Mucosa of gallbladder (tissue), 1 donor: ENCODE data around the gene ZNF532. TPM values are rescaled to one million over a fixed set of nuclear protein-coding genes. Genes with fewer than 3 reads are reported as not detected.

Experiments
- DNase-seq: peaks from one replicate; pipeline ENCODE4 v3.0.0-alpha.2; 2020; ENCODE audit warnings: low spot score
- total RNA-seq: library from RNA; stranded (reverse); gene quantifications from one replicate; pipeline ENCODE4 v1.2.1, GENCODE V29; 2021
- donor health status: DM: no; HTN: no; CAD: no.

Gene ZNF532
- total RNA-seq, 1 donor from 2014 or later, result 58.7 TPM

DNA sequence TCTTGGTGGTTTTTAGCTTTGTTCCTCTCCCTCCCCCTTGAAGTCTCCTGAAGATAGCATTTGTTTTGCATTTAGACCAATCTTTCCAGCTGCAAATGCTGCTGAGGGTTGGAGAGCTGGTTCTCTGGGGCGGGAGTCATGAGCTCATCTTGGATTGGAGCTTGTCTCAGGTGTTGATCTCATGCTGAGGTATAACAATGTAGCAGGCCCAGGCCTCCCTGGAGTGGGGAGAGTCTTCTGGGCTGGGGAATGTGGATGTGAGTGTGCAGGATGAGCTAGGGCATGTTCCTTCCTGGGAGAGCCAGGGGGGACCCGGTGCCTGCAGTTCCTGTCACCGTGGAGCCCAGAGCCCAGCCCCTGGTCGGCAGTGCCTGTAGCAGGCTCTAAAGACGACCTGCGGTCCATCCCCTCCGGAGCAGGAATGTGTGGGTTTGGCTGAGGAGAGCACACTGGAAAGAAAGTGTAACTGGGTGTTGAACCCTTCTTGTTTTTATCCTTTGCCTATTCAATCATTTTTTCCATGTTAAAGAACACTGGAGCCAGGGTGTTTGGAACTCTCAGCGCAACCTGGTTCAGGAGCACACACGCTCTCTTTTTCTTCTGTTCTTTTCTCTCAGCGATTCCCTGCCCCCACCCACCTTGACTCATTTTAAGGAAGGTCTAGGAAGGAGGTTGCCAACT, 2.7 kb downstream of the ZNF532 start:
- no peak for DNase-seq

DNA sequence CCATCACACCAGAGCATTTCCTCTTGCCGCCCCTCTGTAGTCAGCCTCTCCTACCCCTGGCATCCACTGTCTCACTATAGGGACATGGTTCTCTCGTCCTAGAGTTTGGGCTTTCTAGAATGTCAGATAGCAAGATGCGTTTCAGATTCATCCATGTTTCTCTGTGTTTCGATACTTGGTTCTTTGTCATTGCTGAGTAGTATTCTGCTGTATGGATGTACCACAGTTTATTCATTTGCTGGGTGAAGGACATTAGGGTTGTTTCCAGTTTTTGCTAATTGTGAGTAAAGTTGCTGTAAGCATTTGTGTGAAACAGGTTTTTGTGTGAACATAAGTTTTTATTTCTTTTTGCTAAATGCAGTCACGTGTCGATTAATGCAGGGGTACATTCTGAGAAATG, 3.8 kb downstream of the ZNF532 start:
- no peak for DNase-seq

DNA sequence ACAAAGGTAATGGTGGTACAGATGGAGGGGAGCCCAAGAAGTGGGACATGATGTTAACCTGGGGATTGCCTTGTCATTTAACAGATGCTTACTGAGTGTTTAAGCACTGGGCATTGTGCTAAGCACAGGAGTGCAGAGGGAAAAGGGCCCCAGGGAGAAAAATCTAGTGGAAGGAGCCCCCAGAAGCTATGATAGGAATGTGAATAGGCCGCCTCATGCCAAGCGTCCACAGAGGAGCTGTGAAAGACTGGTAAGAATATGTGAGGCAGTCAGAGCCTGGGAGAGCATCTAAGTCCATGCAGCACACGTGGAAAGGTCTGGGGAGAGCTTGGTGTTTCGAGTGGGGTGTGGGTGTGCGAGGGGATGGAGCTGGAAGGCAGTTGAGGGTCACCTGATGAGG, 5.5 kb downstream of the ZNF532 start:
- no peak for DNase-seq

DNA sequence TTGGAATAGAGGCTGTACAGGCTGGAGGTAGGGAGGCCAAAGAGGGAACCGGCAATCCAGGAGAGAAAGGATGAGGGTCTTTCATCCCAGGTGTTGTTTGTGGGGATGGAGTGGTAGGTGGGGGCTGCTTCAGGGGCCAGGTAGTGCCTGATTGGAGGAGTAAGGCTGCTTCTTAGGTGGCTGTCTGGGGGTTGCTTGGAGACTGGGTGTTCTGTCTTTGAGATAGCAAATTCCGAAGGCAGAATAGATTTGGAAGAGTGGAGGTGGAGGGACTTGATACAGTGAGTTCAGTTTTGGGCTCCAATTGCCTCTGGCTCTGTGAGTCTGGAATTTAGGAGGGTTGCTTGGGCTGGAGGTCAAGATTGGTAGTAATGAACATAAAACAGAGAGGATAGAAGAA, 5.9 kb downstream of the ZNF532 start:
- no peak for DNase-seq

DNA sequence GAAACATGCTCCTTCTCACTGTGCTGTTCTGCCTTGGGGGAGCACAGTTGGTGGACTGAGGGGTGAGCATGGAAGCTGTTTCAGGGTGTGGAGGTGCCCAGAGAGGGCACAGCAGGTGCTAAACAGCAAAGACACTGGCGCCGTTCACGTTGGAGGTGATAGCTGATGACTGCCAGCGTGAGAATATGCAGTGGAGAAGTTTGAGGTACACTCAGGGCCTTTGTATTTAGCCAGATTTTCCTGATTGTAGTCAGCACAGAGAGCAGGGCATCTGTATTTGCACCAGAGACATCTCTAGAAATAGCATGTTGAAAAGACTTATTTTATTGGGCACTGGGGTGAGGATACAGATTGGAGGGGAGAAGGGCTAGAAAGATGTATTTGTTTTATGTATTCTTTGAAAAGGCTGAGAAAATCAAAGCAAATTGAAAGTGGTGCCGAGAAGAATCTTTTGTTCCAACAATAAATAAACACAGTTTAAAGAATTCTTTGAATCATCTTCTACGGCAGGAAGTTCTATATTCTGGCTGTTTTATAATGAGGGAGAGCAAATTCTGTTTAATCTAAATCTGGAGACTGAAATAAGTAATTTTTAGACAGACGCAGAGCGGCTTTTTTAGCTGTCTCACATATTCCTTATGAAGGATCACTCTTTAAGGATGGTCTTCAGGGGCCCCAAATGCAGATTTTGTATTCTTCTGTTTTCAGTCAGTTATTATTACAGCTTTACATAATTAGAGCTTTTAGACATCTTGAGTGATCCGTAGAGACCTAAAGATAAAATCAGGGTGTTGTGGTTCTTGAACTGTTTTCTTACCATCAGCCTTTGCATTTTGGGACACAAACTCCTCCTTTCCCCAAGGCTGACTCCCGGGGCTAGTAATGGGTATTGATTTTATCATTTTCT, 7.1 kb downstream of the ZNF532 start:
- DNase-seq, result no peak

DNA sequence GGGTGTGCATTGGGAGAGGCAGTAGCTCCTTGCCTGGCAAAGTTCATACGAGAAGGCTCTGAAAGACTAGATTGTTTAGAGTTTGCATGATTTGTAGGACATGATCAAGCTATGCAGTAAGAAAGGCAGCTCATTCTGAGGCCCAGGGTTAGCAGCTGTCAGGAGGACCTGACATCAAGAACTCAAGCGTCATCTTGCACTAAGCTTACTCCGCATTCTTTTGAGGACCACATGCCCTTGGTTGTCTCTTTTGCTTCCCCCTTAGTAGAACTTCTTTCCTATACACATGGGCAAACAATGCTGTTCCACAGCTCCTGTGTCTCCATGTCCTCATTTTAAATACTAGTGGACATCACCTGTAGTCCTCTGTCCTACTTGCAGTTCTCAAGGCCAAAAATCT, 14.0 kb downstream of the ZNF532 start:
- DNase-seq, result no peak

DNA sequence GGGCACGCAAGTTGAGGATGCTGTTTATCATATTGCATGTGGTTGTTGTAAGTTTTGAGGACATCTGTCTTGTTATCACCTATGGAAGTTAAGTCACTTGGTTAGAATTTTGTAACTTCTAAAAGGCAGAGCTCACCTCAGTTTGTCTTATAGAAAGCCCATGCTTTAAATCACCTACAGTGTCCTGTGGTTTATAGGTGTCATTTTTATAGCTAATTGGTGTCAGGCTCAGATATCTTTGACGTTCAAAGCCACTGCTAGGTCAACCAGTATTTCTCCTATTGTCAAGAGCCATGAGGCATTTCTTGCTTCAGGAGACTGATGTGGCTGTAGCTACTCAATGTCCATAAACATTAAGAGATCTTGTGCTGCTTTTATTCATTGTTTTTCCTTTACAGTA, 16.8 kb downstream of the ZNF532 start:
- no peak for DNase-seq

DNA sequence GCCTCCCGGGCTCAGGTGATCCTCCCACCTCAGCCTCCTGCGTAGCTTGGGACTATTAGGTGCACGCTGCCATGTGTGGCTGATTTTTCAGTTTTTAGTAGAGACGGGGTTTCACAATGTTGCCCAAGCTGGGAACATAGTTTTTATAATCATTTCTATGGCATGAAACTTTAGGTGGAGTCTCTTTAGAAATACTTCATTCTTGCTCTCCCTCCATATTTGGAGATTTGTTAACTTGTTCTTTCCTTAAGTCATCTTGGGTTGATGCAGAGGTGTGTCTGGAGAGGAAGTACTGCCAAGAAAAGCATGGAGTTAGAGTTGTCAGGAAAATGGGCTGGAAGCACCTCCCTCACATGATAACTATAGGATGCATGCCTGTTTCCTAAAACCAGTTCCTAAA, 17.4 kb downstream of the ZNF532 start:
- DNase-seq, result no peak

DNA sequence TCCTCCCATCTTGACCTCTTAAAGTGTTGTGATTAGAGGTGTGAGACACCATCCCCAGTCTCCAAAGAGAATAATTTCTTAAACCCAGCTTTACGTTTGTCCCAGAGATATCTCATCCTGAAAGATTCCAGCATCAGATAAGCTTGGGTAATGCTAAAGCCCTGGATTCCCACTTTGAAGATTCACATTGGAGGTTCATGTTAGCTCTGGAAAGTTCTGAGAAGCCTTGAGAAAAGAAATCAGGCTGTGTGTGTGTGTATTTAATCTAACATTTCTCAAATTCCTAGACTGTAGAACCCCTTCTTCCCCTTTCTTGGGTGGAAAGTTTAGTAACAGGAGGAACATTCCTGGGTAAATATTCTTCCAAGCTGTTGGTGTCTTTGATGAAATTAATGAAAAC, 18.0 kb downstream of the ZNF532 start:
- DNase-seq, result no peak

DNA sequence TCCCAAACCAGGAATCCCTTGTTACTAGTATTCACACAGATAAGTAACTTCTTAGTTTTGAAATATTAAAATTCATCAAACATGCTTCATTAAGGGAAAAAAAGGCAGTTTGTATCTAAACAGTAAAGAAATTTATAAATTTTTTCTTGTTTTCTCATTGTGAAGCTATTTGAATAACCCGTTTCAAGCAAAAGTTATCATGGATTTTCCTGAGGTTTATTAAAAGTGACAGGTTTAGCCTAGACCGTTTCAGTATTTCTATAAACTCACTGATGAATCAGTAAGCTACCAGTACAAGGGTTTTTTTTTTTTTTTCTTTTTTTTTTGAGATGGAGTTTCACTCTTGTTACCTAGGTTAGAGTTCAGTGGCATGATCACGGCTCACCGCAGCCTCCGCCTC, 20.0 kb downstream of the ZNF532 start:
- DNase-seq, result no peak

DNA sequence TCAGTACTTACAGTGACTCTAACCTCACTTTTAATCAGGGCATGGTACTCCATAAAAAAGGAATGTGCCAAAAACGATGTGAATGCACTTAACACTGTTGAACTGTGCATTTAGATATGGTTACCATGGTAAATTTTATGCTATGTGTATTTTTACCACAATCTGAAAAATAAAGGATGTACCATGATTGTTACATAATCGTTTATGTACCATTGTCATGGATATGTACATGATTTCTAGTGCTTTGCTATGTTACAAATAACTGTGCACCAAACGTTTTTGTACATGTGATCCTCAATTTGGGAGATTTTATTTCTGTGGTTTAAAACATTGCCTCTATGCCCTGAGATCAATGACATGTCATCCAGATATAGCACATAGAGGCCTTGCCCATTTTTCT, 21.8 kb downstream of the ZNF532 start:
- no peak for DNase-seq

DNA sequence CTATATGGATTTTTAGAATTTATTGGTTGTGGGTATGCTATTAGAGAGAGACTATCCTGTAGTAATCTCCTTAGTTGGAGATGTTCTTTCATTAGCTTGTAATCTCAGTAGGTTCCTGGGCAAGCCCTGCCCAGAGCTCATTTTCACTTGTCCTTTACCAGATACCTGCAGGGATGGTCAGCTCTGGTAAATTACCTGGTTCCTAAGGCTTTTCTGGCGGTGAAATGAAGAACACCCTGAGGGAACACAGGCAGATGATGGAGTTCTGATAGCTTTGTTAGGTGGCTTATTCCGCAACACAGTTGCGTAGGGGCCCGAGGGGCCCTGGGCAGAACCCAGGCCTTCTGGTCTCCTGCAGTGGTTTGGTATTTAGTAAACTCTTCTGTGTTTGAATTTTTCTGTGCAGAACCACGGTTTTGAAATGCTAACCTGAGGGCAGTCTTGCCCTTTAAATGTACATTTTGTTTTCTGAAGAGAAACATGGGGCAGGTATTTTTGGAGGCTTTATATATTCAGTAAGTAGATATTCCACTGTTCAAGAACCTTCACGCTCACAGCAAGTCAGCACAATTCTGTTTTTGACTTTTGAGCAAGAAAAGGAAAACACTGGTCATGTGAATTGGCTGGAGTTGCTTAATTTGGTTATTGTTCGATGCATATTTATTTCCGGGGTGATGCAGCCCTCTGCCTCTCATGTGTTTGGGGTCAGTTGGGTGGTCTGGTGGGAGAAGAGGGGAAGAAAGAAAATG, 22.4 kb downstream of the ZNF532 start:
- DNase-seq, result no peak

DNA sequence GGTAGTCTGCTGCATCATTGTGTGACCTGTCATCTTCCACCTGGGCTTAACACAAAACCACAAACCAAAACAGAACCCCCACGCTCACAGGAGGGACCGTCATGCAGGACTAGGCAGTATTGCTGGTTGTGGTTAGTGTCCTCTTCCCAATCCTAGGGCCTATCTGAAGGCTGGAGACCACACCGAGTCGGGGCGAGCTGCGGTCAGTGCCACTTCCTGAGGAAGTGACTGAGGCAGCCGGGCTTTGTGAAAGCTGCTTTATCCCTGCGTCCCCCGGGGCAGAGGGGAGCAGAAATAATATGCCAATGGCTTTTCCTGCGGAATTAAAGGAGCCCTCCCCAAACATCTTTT, 22.9 kb downstream of the ZNF532 start:
- DNase-seq, result peak; percentile 58

DNA sequence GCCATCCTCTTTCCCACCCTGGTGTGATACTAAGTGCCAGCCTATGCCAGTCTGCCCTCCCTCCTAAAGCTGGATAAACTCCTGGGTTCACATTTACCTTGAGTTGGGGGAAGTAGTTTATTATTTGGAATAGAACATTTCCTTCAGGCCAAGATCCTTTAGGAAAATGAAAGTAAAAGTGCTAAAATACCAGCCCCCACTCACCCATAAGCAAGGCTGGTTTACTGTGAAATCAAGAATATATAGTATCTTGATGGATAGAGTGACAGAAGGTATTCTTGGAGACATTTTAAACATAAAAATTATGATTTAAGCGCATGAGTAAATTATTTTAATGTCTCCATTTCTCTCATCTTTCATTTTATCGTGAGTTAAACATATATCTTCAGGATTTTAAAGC, 27.1 kb downstream of the ZNF532 start:
- DNase-seq, result no peak

DNA sequence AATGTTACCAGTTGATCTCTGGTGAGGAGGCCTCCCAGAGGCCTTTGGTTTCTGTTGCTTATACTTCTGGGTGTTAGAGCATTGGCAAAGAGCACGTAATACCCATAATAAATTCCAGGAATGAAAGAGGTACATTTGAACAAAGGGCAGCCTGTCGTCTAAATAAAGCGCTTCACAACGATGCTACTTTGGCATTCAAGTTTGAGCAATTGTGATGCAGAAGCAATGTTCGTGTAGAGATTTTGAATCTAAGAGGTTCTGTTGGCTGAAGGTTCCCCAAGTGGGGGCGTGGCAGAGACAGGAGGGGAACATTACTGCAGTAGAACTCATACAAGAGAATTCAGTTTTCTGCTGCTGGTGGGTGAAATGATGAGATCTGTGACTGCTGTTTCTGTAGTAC, 27.8 kb downstream of the ZNF532 start:
- DNase-seq, result no peak

DNA sequence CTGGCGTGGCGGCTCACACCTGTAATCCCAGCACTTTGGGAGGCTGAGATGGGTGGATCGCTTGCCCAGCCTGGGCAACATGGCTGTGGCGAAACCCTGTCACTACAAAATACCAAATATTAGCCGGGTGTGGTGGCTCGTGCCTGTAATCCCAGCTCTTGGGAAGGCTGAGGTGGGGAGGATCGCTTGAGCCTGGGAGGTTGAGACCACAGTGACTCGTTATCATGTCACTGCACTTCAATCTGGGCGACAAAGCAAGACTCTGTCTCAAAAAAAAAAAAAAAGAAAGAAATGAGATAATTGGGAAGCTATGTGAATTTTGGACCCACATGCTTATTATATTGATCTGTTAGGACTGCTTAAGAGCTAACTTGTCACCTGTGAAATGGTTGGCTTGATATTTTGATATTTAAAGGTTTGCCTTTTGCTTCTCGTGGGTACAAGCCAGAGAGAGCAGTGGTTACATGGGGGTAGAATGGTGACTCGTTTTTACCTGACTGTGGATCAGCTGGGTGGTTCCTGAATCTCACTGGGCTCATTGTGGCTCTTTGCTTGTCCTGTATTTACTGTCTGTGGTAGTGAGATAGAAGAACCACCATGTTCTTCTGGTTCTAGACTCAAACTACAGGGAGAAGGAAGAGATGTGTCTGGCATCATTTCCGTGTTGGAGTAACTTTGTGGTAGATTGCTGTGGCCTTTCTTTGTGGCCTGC, 28.9 kb downstream of the ZNF532 start:
- DNase-seq, result no peak

DNA sequence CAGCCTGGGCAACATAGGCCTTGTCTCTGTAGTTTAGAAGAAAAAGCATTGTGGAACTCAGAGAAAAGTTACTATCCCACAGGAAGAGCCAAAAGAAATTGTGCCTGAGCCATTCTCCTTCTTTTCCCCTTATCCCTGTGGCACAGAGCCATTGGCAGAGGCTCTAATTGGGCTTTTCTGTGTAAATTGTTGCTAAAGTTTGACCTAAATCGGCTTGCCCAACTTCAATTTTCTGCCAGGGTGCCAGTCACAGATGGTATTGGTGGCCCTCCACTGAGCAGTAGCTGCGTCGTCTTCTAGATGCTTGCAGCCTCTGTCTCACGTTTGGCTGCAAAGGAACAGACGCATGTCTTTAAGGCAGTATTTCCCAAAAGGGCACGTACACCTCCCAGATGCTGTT, 30.3 kb downstream of the ZNF532 start:
- DNase-seq, result no peak

DNA sequence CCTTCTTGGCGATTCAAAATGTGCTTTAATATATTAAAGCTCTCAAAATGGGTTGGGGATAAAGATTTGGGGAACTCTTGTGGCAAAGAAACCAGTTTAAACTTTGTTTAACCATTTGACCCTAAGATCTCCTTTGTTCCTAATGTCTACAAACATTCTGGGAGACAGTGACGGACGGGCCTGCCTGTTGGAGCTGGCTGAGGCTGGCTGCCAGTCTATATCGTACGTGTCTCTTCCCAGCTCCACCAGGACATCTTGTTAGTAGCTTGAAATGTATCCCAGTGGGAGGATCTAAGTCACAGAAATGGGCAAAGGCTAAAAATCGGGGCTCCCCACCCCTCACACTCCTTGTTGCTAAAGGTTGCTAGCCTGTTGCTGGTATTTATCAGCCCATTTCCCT, 30.7 kb downstream of the ZNF532 start:
- no peak for DNase-seq

DNA sequence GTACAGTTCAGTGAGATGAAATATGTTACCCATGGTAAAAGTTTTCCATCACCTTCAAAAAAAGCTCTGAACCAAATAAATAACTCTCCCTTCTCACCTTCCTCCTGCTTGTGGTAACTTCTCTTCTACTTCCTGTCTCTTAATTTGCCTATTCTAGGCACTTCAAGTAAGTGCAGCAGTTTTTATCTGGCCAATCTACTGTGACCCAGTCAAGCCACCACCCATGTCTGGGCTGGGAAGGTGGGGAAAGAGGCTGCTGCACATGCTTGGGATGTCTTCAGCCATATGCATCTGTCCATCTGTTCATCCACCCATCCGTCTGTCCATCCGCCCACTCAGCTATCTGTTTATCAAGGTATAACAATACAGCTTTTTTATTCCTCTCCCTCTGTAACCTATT, 31.6 kb downstream of the ZNF532 start:
- DNase-seq, result no peak

DNA sequence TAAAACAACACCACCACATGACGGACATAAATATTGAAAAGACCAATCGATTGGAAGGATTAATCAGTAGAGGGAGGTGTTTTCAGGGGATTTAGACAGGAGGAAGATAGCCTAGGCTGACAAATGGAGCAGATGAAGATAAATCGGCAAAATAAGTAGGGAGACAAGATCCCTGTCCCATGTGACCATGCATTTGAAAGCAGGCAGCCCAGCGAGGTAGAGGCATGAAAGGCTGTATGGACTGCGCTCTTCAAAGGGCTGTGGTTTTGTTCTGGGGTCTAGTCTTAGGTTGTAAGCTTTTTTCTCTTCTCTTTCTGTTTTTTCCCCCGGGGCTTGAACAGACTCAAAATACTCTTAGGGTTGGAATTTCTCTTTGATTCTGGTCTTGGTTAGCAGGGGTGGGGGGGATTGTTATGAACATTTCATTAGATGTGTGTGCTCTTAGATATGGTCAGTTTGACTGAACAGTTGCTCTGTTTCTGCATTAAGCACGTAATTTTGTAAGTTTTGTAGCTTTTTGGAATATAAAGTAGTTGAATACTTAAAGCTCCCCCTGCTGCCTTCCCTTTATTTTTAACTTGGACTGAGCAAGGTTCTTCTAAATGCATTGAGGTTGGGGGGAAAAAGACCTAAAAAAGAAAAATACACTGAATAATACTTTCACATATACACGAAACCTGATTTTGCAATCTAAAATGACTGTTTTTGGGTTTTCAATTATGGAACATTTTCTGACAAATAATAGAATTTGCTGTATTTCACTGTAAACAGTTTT, 32.2 kb downstream of the ZNF532 start:
- no peak for DNase-seq
